ENCODE results near the gene HAL.

- TF ChIP-seq POLR2A (IDR thresholded peaks at IDR 0.05) (no peak), CTCF (IDR thresholded peaks at IDR 0.05) (no peak)
Observed at GRCh38 chr12:95951515-95951914, 44.6 kb downstream of the HAL start.
